Hypothalamus (tissue), 51 donors: ENCODE measurements around the gene IGFBP5.

Source experiments
- DNase-seq, 51 donors: peaks; one replicate each; lab custom pipeline; 2025; lab: John Stamatoyannopoulos, UW

The IGFBP5 gene

GRCh38 chr2:216626168-216626874 lies 69.0 kb downstream of the IGFBP5 start:
- DNase-seq = no peak

GRCh38 chr2:216624251-216624650 lies 71.1 kb downstream of the IGFBP5 start:
- DNase-seq = no peak

GRCh38 chr2:216622526-216622925 lies 72.8 kb downstream of the IGFBP5 start:
- no peak for DNase-seq
